HEK293 (cell line): ENCODE measurements around the gene NMB.

Experiments used
- BCL11B ChIP-seq: fragments of 450-650 bp; formaldehyde crosslinking; IDR thresholded peaks from 2 replicates; pipeline ENCODE4 v1.5.1; 2016; ENCODE audit warnings: low read depth, missing biosample characterization, missing genetic modification characterization
- EGR2 ChIP-seq: fragments of 450-650 bp; formaldehyde crosslinking; IDR thresholded peaks from 2 replicates; pipeline ENCODE4 v1.5.1; 2016; ENCODE audit warnings: low read depth, missing biosample characterization, missing genetic modification characterization
- MZF1 ChIP-seq: fragments of 450-650 bp; formaldehyde crosslinking; IDR thresholded peaks from 2 replicates; pipeline ENCODE4 v1.5.1; 2017; ENCODE audit warnings: missing biosample characterization, missing genetic modification characterization, borderline replicate concordance
- ZBTB20 ChIP-seq: fragments of 450-650 bp; formaldehyde crosslinking; IDR thresholded peaks from 2 replicates; pipeline ENCODE4 v1.5.1; 2016; ENCODE audit warnings: missing biosample characterization, missing genetic modification characterization
- ZBTB48 ChIP-seq: fragments of 450-650 bp; formaldehyde crosslinking; IDR thresholded peaks from 2 replicates; pipeline ENCODE4 v1.5.1; 2016; ENCODE audit warnings: missing biosample characterization, missing genetic modification characterization
- ZFP3 ChIP-seq: fragments of 450-650 bp; formaldehyde crosslinking; IDR thresholded peaks from 2 replicates; pipeline ENCODE4 v1.5.1; 2016; ENCODE audit warnings: low read depth, missing biosample characterization, missing genetic modification characterization
- ZNF133 ChIP-seq: fragments of 450-650 bp; formaldehyde crosslinking; IDR thresholded peaks from 2 replicates; pipeline ENCODE4 v1.5.1; 2016; ENCODE audit warnings: missing biosample characterization, missing genetic modification characterization
- ZNF146 ChIP-seq: fragments of 450-650 bp; formaldehyde crosslinking; IDR thresholded peaks from 2 replicates; pipeline ENCODE4 v1.5.1; 2016; ENCODE audit warnings: missing biosample characterization, missing genetic modification characterization
- ZNF174 ChIP-seq: fragments of 450-650 bp; formaldehyde crosslinking; IDR thresholded peaks from 2 replicates; pipeline ENCODE4 v1.5.0; 2017; ENCODE audit warnings: missing biosample characterization, mild to moderate bottlenecking, missing genetic modification characterization
- ZNF23 ChIP-seq: fragments of 450-650 bp; formaldehyde crosslinking; IDR thresholded peaks from 2 replicates; pipeline ENCODE4 v1.5.1; 2016; ENCODE audit warnings: missing biosample characterization, missing genetic modification characterization, borderline replicate concordance
- ZNF266 ChIP-seq: fragments of 450-650 bp; formaldehyde crosslinking; IDR thresholded peaks from 2 replicates; pipeline ENCODE4 v1.5.1; 2016; ENCODE audit warnings: missing biosample characterization, missing genetic modification characterization, low read depth
- ZNF510 ChIP-seq: fragments of 450-650 bp; formaldehyde crosslinking; IDR thresholded peaks from 2 replicates; pipeline ENCODE4 v1.5.1; 2018; ENCODE audit warnings: mild to moderate bottlenecking, missing genetic modification characterization, missing biosample characterization; ENCODE audit not compliant: insufficient replicate concordance
- ZNF521 ChIP-seq: fragments of 450-650 bp; formaldehyde crosslinking; IDR thresholded peaks from 2 replicates; pipeline ENCODE4 v1.5.1; 2017; ENCODE audit warnings: missing biosample characterization, mild to moderate bottlenecking, missing genetic modification characterization
- ZNF555 ChIP-seq: fragments of 450-650 bp; formaldehyde crosslinking; conservative IDR thresholded peaks from 2 replicates; pipeline ENCODE4 v1.5.1; 2017; ENCODE audit warnings: missing biosample characterization, mild to moderate bottlenecking, missing genetic modification characterization, inconsistent platforms
- ZNF654 ChIP-seq: fragments of 450-650 bp; formaldehyde crosslinking; IDR thresholded peaks from 2 replicates; pipeline ENCODE4 v1.5.1; 2016; ENCODE audit warnings: low read depth, missing biosample characterization, missing genetic modification characterization
- ZNF701 ChIP-seq: fragments of 450-650 bp; formaldehyde crosslinking; IDR thresholded peaks from 2 replicates; pipeline ENCODE4 v1.5.1; 2016; ENCODE audit warnings: missing biosample characterization, missing genetic modification characterization
- ZSCAN16 ChIP-seq: fragments of 450-650 bp; formaldehyde crosslinking; IDR thresholded peaks from 2 replicates; pipeline ENCODE4 v1.5.1; 2016; ENCODE audit warnings: missing biosample characterization, missing genetic modification characterization
- ZSCAN30 ChIP-seq: fragments of 450-650 bp; IDR thresholded peaks from 2 replicates; pipeline ENCODE4 v1.5.1; 2018; ENCODE audit warnings: missing biosample characterization, mild to moderate bottlenecking, missing genetic modification characterization, moderate library complexity
- TF ChIP-seq, protein P1 (sequence below): fragments of 450-650 bp; IDR thresholded peaks from 2 replicates; pipeline ENCODE4 v1.5.1; 2018; ENCODE audit warnings: missing biosample characterization, mild to moderate bottlenecking, missing genetic modification characterization
- TF ChIP-seq, protein P2 (sequence below): fragments of 450-650 bp; formaldehyde crosslinking; IDR thresholded peaks from 2 replicates; pipeline ENCODE4 v1.5.1; 2016; ENCODE audit warnings: missing biosample characterization, missing genetic modification characterization
- TF ChIP-seq, protein P3 (sequence below): fragments of 450-650 bp; formaldehyde crosslinking; IDR thresholded peaks from 2 replicates; pipeline ENCODE4 v1.5.1; 2017; ENCODE audit warnings: missing biosample characterization, mild to moderate bottlenecking, missing genetic modification characterization, moderate library complexity
- TF ChIP-seq, protein P4 (sequence below): fragments of 450-650 bp; formaldehyde crosslinking; conservative IDR thresholded peaks from 2 replicates; pipeline ENCODE4 v1.5.1; 2016; ENCODE audit warnings: low read depth, missing biosample characterization, missing genetic modification characterization
- TF ChIP-seq, protein P5 (sequence below): fragments of 450-650 bp; formaldehyde crosslinking; IDR thresholded peaks from 2 replicates; pipeline ENCODE4 v1.5.1; 2016; ENCODE audit warnings: missing biosample characterization, missing genetic modification characterization
- TF ChIP-seq, protein P6 (sequence below): fragments of 450-650 bp; formaldehyde crosslinking; IDR thresholded peaks from 2 replicates; pipeline ENCODE4 v1.5.1; 2016; ENCODE audit warnings: missing biosample characterization, missing genetic modification characterization

NMB gene

DNA sequence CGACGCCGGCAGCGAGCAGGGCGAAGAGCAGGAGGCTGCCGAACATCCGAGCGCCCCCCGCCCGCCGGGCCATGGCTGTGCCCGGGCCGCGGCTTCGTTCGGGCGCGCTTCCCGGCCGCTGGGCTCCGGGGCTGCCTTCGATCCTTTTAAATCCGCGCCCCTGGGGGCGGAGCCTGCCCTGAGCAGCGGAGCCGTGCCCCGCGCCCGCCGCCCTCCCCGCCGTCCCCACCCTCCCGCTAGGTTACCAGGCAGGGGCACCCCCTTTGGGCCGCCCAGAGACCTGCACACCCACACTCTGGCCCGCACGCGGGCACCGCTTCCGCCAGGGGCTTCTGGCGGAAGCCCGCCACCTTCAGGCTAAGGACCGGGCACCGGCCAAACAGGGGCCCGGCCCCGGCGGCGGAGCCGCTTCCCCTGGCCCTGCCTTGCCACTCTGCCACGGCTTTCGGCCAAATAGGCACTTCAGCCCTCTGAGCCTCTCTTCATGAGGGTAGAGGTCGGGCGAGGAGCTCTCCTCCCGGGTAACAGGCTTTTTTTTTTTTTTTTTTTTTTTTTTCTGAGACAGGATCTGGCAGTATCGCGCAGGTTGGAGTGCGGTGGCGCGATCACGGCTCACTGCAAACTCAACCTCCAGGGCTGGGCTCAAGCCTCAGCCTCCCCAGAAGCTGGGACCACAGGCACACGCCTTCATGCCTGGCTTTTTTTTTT lies at the start of gene NMB (continued):
- no peak for TF ChIP-seq ZNF266 (tag by site-specific recombination)
- TF ChIP-seq, protein P1, sequence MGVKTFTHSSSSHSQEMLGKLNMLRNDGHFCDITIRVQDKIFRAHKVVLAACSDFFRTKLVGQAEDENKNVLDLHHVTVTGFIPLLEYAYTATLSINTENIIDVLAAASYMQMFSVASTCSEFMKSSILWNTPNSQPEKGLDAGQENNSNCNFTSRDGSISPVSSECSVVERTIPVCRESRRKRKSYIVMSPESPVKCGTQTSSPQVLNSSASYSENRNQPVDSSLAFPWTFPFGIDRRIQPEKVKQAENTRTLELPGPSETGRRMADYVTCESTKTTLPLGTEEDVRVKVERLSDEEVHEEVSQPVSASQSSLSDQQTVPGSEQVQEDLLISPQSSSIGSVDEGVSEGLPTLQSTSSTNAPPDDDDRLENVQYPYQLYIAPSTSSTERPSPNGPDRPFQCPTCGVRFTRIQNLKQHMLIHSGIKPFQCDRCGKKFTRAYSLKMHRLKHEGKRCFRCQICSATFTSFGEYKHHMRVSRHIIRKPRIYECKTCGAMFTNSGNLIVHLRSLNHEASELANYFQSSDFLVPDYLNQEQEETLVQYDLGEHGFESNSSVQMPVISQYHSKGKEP (tag by site-specific recombination) = no peak
- TF ChIP-seq, protein P2, sequence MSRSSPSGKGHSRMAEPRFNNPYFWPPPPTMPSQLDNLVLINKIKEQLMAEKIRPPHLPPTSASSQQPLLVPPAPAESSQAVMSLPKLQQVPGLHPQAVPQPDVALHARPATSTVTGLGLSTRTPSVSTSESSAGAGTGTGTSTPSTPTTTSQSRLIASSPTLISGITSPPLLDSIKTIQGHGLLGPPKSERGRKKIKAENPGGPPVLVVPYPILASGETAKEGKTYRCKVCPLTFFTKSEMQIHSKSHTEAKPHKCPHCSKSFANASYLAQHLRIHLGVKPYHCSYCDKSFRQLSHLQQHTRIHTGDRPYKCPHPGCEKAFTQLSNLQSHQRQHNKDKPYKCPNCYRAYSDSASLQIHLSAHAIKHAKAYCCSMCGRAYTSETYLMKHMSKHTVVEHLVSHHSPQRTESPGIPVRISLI (tag by site-specific recombination) = peak; percentile 98
- no peak for TF ChIP-seq ZSCAN30 (tag by site-specific recombination)
- TF ChIP-seq, protein P3, sequence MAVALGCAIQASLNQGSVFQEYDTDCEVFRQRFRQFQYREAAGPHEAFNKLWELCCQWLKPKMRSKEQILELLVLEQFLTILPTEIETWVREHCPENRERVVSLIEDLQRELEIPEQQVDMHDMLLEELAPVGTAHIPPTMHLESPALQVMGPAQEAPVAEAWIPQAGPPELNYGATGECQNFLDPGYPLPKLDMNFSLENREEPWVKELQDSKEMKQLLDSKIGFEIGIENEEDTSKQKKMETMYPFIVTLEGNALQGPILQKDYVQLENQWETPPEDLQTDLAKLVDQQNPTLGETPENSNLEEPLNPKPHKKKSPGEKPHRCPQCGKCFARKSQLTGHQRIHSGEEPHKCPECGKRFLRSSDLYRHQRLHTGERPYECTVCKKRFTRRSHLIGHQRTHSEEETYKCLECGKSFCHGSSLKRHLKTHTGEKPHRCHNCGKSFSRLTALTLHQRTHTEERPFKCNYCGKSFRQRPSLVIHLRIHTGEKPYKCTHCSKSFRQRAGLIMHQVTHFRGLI (tag by site-specific recombination) = peak; percentile 83; the same call in 1 of the 2 replicates
- TF ChIP-seq, protein P4, sequence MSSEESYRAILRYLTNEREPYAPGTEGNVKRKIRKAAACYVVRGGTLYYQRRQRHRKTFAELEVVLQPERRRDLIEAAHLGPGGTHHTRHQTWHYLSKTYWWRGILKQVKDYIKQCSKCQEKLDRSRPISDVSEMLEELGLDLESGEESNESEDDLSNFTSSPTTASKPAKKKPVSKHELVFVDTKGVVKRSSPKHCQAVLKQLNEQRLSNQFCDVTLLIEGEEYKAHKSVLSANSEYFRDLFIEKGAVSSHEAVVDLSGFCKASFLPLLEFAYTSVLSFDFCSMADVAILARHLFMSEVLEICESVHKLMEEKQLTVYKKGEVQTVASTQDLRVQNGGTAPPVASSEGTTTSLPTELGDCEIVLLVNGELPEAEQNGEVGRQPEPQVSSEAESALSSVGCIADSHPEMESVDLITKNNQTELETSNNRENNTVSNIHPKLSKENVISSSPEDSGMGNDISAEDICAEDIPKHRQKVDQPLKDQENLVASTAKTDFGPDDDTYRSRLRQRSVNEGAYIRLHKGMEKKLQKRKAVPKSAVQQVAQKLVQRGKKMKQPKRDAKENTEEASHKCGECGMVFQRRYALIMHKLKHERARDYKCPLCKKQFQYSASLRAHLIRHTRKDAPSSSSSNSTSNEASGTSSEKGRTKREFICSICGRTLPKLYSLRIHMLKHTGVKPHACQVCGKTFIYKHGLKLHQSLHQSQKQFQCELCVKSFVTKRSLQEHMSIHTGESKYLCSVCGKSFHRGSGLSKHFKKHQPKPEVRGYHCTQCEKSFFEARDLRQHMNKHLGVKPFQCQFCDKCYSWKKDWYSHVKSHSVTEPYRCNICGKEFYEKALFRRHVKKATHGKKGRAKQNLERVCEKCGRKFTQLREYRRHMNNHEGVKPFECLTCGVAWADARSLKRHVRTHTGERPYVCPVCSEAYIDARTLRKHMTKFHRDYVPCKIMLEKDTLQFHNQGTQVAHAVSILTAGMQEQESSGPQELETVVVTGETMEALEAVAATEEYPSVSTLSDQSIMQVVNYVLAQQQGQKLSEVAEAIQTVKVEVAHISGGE (tag by site-specific recombination) = peak; percentile 70
- TF ChIP-seq BCL11B (tag by site-specific recombination) = 0 out of 2 replicates have a peak, but pooled peaks have one; percentile 19
- TF ChIP-seq ZNF701 (tag by site-specific recombination) = no peak
- TF ChIP-seq ZNF510 (tag by site-specific recombination) = no peak
- TF ChIP-seq ZNF23 = no peak
- no peak for TF ChIP-seq ZNF521 (tag by site-specific recombination)
- TF ChIP-seq ZNF146 (tag by site-specific recombination) = no peak
- TF ChIP-seq ZBTB20 = peak; percentile 81
- no peak for TF ChIP-seq ZNF133
- no peak for TF ChIP-seq ZSCAN16 (tag by site-specific recombination)
- no peak for TF ChIP-seq ZNF174 (tag by site-specific recombination)
- no peak for TF ChIP-seq MZF1 (tag by site-specific recombination)
- TF ChIP-seq, protein P5, sequence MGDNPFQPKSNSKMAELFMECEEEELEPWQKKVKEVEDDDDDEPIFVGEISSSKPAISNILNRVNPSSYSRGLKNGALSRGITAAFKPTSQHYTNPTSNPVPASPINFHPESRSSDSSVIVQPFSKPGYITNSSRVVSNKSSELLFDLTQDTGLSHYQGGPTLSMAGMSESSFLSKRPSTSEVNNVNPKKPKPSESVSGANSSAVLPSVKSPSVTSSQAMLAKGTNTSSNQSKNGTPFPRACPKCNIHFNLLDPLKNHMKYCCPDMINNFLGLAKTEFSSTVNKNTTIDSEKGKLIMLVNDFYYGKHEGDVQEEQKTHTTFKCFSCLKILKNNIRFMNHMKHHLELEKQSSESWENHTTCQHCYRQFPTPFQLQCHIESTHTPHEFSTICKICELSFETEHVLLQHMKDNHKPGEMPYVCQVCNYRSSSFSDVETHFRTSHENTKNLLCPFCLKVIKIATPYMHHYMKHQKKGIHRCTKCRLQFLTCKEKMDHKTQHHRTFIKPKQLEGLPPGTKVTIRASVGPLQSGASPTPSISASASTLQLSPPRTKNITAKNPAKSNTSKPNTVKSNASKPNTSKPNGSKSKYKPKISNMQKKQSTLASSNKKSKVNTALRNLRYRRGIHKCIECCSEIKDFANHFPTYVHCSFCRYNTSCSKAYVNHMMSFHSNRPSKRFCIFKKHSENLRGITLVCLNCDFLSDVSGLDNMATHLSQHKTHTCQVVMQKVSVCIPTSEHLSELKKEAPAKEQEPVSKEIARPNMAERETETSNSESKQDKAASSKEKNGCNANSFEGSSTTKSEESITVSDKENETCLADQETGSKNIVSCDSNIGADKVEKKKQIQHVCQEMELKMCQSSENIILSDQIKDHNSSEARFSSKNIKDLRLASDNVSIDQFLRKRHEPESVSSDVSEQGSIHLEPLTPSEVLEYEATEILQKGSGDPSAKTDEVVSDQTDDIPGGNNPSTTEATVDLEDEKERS (tag by site-specific recombination) = no peak
- TF ChIP-seq, protein P6, sequence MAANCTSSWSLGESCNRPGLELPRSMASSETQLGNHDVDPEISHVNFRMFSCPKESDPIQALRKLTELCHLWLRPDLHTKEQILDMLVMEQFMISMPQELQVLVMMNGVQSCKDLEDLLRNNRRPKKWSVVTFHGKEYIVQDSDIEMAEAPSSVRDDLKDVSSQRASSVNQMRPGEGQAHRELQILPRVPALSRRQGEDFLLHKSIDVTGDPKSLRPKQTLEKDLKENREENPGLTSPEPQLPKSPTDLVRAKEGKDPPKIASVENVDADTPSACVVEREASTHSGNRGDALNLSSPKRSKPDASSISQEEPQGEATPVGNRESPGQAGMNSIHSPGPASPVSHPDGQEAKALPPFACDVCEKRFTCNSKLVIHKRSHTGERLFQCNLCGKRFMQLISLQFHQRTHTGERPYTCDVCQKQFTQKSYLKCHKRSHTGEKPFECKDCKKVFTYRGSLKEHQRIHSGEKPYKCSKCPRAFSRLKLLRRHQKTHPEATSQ (tag by site-specific recombination) = no peak
- no peak for TF ChIP-seq ZNF555 (tag by site-specific recombination)
- TF ChIP-seq ZFP3 = no peak
- TF ChIP-seq ZNF654 = no peak
- TF ChIP-seq ZBTB48 = no peak
- 0 out of 2 replicates have a peak, but pooled peaks have one; percentile 9 for TF ChIP-seq EGR2 (tag by site-specific recombination)
